Neural cell (in vitro differentiated cells): ENCODE results near the gene GSN. TPM values are rescaled to one million over a fixed set of nuclear protein-coding genes. Genes with fewer than 3 reads are reported as not detected.

Source experiments
- H2AFZ ChIP-seq: fragments of 200-600, 300-800 bp; sonication (generic), shearing (Covaris generic); 2 replicates; pipeline ENCODE4 v1.6.0; 2014; ENCODE audit warnings: low read depth, mild to moderate bottlenecking, antibody characterized with exemption, low read length, moderate library complexity
- H3F3A ChIP-seq: fragments of 200-600 bp; shearing (Covaris generic); 2 replicates; pipeline ENCODE4 v1.6.1; 2016; ENCODE audit warnings: mild to moderate bottlenecking, moderate library complexity, mixed read lengths, antibody characterized with exemption, low read length; ENCODE audit not compliant: insufficient read depth, poor library complexity, severe bottlenecking
- H3K27ac ChIP-seq: fragments of 200-600, 300-800 bp; sonication (generic), shearing (Covaris generic); 2 replicates; pipeline ENCODE4 v1.5.1; 2014; ENCODE audit warnings: mild to moderate bottlenecking, low read length, moderate library complexity
- H3K27me3 ChIP-seq: fragments of 300-800, 200-600 bp; sonication (generic), shearing (Covaris generic); 2 replicates; pipeline ENCODE4 v1.6.0; 2014; ENCODE audit warnings: mild to moderate bottlenecking, low read depth, low read length, moderate library complexity; ENCODE audit not compliant: insufficient read depth
- H3K36me3 ChIP-seq: fragments of 300-800, 200-600 bp; sonication (generic), shearing (Covaris generic); 2 replicates; pipeline ENCODE4 v1.5.1; 2014; ENCODE audit warnings: mild to moderate bottlenecking, antibody characterized with exemption, low read length, moderate library complexity; ENCODE audit not compliant: insufficient read depth
- H3K4me2 ChIP-seq: fragments of 300-800, 200-600 bp; sonication (generic), shearing (Covaris generic); 2 replicates; pipeline ENCODE4 v1.6.0; 2014; ENCODE audit warnings: mild to moderate bottlenecking, low read length
- H3K4me3 ChIP-seq: fragments of 300-800, 200-600 bp; sonication (generic), shearing (Covaris generic); 2 replicates; pipeline ENCODE4 v1.5.1; 2014; ENCODE audit warnings: mild to moderate bottlenecking, low read length, moderate library complexity
- H3K79me2 ChIP-seq: fragments of 200-600 bp; shearing (Covaris generic); replicated peaks from 2 replicates; pipeline ENCODE4 v1.6.0; 2014; ENCODE audit warnings: mild to moderate bottlenecking, low read length, moderate library complexity; ENCODE audit not compliant: insufficient read depth
- H3K9ac ChIP-seq: fragments of 300-800, 200-600 bp; sonication (generic), shearing (Covaris generic); 2 replicates; pipeline ENCODE4 v1.6.1; 2016; ENCODE audit warnings: mild to moderate bottlenecking, low read length, mixed read lengths
- H3K9me2 ChIP-seq: fragments of 200-600 bp; shearing (Covaris generic); 2 replicates; pipeline ENCODE4 v1.6.1; 2016; ENCODE audit warnings: mild to moderate bottlenecking, low read length, mixed read lengths; ENCODE audit not compliant: insufficient read depth
- H3K9me3 ChIP-seq: fragments of 200-600, 300-800 bp; sonication (generic), shearing (Covaris generic); 2 replicates; pipeline ENCODE4 v1.6.1; 2016; ENCODE audit warnings: mild to moderate bottlenecking, mixed run types, low read length, moderate library complexity, mixed read lengths
- H4K20me1 ChIP-seq: fragments of 200-600 bp; shearing (Covaris generic); 2 replicates; pipeline ENCODE4 v1.6.1; 2016; ENCODE audit warnings: mild to moderate bottlenecking, mixed run types; ENCODE audit not compliant: insufficient read depth
- CTCF ChIP-seq: fragments of 450-650 bp; IDR thresholded peaks from 2 replicates; pipeline ENCODE4 v1.5.1; 2014; ENCODE audit warnings: antibody characterized with exemption, mild to moderate bottlenecking, moderate library complexity; ENCODE audit not compliant: poor library complexity, severe bottlenecking
- EP300 ChIP-seq: fragments of 450-650 bp; conservative IDR thresholded peaks from 2 replicates; pipeline ENCODE4 v1.6.1; 2014; ENCODE audit warnings: antibody characterized with exemption, mild to moderate bottlenecking, moderate library complexity; ENCODE audit not compliant: poor library complexity, severe bottlenecking
- EZH2 ChIP-seq: fragments of 200-600, 300-800 bp; shearing (Covaris generic), sonication (generic); IDR thresholded peaks from 2 replicates; pipeline ENCODE4 v1.6.1; 2014; ENCODE audit warnings: antibody characterized with exemption, low read length, borderline replicate concordance, mild to moderate bottlenecking; ENCODE audit not compliant: insufficient read depth, poor library complexity, severe bottlenecking
- MXI1 ChIP-seq: fragments of 450-650 bp; conservative IDR thresholded peaks from 2 replicates; pipeline ENCODE4 v1.6.1; 2014; ENCODE audit warnings: antibody characterized with exemption, mild to moderate bottlenecking; ENCODE audit not compliant: poor library complexity, severe bottlenecking
- POLR2AphosphoS5 ChIP-seq: IDR thresholded peaks from 2 replicates; pipeline ENCODE4 v1.6.1; 2012
- RAD21 ChIP-seq: fragments of 450-650 bp; conservative IDR thresholded peaks from 2 replicates; pipeline ENCODE4 v1.6.1; 2014; ENCODE audit warnings: antibody characterized with exemption, mild to moderate bottlenecking, moderate library complexity
- REST ChIP-seq: IDR thresholded peaks from 2 replicates; pipeline ENCODE4 v1.6.1; 2012; ENCODE audit warnings: borderline replicate concordance
- SMC3 ChIP-seq: fragments of 450-650 bp; conservative IDR thresholded peaks from 2 replicates; pipeline ENCODE4 v1.6.1; 2014; ENCODE audit warnings: antibody characterized with exemption, mild to moderate bottlenecking, moderate library complexity; ENCODE audit not compliant: poor library complexity
- TAF1 ChIP-seq: IDR thresholded peaks from 2 replicates; pipeline ENCODE4 v1.6.1; 2012; ENCODE audit warnings: low read depth
- polyA plus RNA-seq: library from polyadenylated mRNA; depleted of rRNA; stranded (reverse); fragments of >200 nt; gene quantifications from 2 replicates; pipeline ENCODE4 v1.2.3, GENCODE V29; 2014

GSN gene
- polyA plus RNA-seq, 1 donor from 2014 or later = 2.4 TPM

GRCh38 chr9:121259935-121260334 is 8.0 kb upstream of the GSN start:
- H3K4me2 ChIP-seq = no peak overlapping the region
- no peak overlapping the region for H2AFZ ChIP-seq
- no peaks in the 10 kb centered on the region for H3F3A ChIP-seq
- H3K27ac ChIP-seq = no peak overlapping the region
- TF ChIP-seq EP300 (no peak), REST (no peak), SMC3 (no peak), MXI1 (no peak), RAD21 (no peak), EZH2 (no peak), TAF1 (no peak), POLR2AphosphoS5 (no peak), CTCF (no peak)
- H3K27me3 ChIP-seq = no peaks in the 10 kb centered on the region
- no peaks in the 10 kb centered on the region for H3K9me2 ChIP-seq
- no peak overlapping the region for H3K4me3 ChIP-seq
- H4K20me1 ChIP-seq = no peaks in the 10 kb centered on the region
- H3K9me3 ChIP-seq = no peaks in the 10 kb centered on the region
- H3K36me3 ChIP-seq = no peaks in the 10 kb centered on the region
- no peaks in the 10 kb centered on the region for H3K79me2 ChIP-seq
- H3K9ac ChIP-seq = no peak overlapping the region

- no peaks in the 10 kb centered on the region for H4K20me1 ChIP-seq
- no peak overlapping the region for H2AFZ ChIP-seq
- no peaks in the 10 kb centered on the region for H3K79me2 ChIP-seq
- H3K4me3 ChIP-seq = no peak overlapping the region
- H3K9me2 ChIP-seq = no peaks in the 10 kb centered on the region
- H3K4me2 ChIP-seq = no peak overlapping the region
- H3K36me3 ChIP-seq = no peaks in the 10 kb centered on the region
- H3K27ac ChIP-seq = no peak overlapping the region
- no peak overlapping the region for H3K9ac ChIP-seq
- H3K27me3 ChIP-seq = no peaks in the 10 kb centered on the region
- TF ChIP-seq CTCF (no peak), MXI1 (no peak), SMC3 (no peak), POLR2AphosphoS5 (no peak), EZH2 (no peak), TAF1 (no peak), REST (no peak), EP300 (no peak), RAD21 (no peak)
- H3F3A ChIP-seq = no peaks in the 10 kb centered on the region
- H3K9me3 ChIP-seq = no peaks in the 10 kb centered on the region
Measured at GRCh38 chr9:121260457-121261106, 7.4 kb upstream of the GSN start.
